Hematopoietic multipotent progenitor cell (in vitro differentiated cells): ENCODE data around the gene WNT3A. TPM values are rescaled to one million over a fixed set of nuclear protein-coding genes. Genes with fewer than 3 reads are reported as not detected.

ENCODE experiments used
- DNase-seq, 3 donors: peaks; one replicate each; pipeline ENCODE4 v3.0.0-alpha.2; 2011 to 2015; ENCODE audit warnings: low read depth in 2 of 3, low spot score in 2 of 3
- total RNA-seq: library from RNA; depleted of rRNA; stranded (reverse); fragments of >200 nt; gene quantifications from one replicate; pipeline ENCODE4 v1.2.3, GENCODE V29; 2012

WNT3A gene
- total RNA-seq, 1 donor: not detected

DNA sequence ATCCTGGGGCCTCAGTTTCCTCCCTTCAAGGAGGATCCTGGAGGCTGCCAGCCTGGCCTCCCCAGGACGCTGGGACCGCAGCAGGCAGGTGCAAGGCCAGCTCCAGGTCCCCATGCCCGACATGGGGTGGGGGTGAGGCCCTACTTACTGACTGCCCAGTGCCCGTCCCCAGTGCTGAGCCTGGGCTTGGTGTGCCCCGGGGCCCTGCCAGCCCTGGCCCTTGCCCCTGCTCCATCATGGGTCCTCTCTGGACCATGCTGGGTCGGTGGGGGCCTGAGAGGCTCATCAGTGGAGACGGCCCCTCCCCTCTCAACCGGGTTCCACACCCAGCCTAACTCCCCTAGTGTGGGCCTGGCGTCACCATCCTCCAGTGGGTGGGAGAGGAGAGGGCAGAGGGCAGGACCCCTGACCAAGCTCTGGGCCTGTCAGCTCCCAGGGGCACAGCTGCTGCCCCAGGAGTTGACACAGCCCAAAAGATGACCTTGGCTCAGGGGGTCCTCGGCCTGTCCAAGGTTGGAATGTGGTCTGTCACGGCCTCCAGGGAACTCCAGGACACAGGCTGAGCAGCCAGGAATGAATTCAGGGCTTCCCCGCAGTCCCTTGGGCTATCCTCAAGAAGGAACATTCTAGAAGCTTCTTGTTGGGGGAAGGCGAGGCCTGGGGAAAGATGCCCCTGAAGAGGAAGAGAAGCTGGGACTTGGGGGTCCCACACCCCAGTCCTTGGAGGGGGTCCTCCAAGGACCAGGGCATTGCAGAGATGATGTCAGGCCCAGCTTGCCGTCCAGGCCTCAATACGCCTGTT lies 58.1 kb downstream of the WNT3A start:
- no peak for DNase-seq

DNA sequence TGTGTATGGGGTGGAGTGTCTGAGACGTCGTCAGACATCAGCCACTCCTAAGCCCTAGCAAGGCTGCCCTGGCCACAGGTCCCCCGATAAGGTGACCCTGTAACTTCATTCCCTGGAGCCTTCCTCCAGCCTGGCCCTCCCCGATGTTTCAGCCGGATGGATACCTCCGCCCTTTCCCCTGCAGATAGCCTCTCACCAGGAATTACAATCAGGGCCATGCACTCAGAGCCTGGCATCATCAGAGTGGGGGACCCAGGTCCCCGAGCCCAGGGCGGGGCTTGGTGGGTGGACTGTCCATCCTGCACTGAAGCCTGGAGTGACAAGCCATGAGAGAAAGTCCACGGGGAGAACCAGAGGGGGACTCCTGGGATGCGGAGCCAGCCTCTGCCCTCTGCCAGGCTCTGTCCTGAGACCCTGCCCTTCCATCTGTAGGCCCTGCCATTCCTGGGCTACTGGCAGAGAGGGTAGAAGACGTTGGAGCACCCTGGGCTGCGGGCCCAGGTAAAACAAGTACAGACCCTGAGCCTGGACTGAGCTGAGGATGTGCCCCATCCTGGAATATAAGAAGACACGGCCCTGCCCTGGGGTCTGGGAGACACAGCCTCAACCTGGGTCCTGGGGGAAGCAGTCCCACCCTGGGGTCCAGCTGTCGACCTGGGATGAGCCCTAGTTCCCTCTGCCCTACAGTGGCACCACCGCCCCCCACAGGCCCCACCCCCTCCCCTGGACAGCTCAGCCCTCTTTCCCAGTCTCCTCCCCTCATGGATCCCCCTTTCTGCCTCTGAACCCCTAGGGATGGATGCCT lies 58.9 kb downstream of the WNT3A start:
- DNase-seq: no peak

DNA sequence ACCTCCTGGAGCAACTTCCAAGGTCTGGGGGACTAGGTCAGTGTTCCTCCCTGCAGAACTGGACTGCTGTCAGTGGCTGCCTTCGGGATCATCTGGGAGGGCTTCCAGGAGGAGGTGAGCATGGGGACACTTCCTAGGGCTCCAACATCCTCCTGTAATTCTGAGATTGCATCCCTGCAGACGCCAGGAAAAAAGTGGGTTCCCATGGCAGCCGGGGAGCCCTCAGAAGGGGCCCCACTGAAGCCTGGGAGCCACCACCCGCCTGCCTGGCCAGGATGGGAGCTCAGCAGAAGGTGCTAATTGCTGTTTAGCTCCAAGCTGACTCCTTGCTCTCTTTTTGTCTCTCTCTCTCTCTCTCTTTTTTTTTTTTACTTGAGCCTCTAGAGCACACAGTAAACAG lies 59.6 kb downstream of the WNT3A start:
- DNase-seq: no peak

DNA sequence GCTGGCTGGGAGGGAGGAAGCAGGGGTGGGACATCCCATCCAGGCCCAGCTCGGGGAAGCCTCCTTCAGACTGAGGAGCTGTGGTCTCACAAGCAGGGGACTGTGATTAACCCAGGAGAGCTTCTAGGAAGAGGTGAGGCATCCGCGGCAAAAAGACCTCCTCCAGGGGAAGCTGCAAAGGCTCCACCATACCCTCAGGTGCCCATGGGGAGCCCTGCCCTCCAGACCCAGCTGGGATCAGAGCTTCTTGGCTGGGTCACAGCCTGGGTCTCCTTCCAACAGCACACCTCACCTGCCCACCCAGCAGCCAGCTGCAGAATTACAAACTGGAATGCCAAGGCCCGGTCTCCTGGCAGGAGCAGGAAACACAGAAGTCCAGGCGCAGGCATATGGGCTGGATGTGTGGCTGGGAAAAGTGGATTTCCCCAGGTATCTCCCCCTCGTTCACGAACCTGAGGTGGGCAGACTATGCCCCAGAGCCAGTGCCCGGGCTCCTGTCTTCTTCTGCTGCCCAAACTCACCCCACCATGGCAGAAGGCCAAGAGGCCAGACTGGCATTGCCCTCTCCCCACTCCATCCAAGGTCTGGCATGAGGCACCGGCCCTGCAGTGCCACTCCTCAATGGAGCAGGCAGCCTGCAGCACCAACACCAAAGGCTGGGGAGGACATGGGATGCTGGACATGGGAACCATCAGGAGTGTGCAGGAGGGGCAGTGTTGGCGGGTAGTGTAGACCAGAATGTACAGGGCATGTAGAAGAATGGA lies 60.3 kb downstream of the WNT3A start:
- DNase-seq: no peak

DNA sequence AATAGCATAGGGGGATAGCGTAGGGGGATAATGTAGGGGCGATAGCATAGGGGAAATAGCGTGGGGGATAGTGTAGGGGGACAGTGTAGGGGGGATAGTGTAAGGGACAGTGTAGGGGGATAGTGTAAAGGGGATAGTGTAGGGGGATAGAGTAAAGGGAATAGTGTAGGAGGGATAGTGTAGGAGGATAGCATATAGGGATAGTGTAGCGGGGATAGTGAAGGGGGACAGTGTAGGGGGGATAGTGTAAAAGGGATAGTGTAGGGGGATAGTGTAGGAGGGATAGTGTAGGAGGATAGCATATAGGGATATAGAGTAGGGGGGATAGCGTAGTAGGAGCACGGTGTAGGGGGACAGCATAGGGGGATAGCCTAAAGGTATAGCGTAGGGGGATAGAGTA lies 61.6 kb downstream of the WNT3A start:
- DNase-seq: no peak

DNA sequence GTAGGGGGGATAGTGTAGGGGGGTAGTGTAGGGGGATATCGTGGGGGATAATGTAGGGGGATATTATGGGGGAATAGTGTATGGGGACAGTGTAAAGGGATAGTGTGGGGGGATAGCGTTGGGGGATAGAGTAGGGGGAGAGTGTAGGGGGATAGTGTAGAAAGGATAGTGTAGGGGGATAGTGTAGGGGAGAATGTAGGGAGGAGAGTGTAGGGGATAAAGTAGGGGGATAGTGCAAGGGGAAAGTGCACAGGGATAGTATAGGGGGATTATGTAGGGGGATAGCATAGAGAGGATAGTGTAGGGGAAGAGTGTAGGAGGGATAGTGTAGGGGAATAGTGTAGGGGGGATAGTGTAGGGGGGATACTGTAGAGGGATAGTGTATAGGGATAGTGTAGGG lies 63.4 kb downstream of the WNT3A start:
- no peak for DNase-seq

DNA sequence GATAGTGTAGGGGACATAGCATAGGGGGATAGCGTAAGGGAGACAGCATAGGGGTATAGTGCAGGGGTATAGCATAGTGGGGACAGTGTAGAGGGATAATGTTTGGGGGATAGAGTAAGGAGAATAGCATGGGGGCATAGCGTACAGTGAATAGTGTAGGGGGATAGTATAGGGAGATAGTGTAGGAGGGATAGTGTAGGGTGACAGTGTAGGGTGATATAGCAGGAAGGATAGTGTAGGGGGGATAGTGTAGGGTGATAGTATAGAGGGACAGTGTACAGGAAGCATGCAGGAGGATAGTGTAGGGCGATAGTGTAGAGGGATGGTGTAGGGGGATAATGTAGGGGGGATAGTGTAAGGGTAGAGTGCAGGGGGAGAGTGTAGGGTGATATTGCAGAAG lies 64.1 kb downstream of the WNT3A start:
- no peak for DNase-seq

DNA sequence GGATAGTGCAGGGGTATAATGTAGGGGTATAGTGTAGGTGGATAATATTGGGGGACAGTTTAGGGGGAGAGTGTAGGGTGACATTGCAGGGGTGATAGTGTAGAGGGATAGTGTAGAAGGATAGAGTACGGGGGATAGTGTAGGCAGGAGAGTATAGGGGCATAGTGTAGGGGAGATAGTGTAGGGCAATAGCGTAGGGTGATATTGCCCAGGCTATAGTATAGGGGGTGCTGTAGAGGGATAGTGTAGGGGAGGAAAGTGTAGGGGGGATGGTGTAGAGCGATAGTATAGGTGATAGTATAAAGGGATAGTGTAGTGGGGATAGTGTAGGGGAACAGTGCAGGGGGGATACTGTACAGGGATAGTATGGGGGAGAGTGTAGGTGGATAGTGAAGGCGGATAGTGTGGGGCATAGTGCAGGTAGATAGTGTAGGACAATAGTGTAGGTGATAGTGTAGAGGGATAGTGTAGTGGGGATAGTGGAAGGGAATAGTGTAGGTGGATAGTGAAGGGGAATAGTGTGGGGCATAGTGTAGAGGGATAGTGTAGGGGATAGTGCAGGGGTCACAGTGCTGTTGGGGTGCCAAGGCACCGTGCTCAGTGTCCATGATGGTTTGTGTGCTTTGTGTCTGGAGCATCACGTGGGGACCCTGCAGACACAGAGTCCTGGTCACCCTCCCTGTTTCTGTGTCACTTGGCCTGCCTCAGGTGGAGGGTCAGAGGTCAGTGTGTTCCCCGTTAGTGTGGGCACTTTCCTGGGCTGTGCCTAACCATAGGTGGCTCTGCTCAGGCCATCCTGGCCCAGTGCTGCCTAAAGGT lies 65.2 kb downstream of the WNT3A start:
- no peak for DNase-seq

DNA sequence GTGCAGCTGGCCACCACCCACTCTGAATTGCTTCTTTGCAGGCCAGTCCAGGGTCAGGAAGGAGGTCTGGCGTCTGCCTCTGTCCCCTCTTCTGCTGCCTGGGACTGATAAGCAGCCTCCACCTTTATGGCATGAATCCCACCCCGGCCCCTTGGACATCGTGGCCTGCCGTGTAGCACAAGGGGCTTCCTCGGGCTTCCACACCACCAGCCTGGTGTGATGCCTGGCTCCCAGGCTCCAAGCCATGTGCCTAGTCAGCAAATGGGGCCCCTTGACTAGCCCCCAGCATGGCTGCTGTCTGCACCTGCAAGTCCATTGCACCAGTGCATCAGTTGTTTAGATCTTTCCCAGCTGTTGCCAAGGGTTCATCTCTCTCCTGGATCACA lies 65.9 kb downstream of the WNT3A start:
- no peak for DNase-seq

DNA sequence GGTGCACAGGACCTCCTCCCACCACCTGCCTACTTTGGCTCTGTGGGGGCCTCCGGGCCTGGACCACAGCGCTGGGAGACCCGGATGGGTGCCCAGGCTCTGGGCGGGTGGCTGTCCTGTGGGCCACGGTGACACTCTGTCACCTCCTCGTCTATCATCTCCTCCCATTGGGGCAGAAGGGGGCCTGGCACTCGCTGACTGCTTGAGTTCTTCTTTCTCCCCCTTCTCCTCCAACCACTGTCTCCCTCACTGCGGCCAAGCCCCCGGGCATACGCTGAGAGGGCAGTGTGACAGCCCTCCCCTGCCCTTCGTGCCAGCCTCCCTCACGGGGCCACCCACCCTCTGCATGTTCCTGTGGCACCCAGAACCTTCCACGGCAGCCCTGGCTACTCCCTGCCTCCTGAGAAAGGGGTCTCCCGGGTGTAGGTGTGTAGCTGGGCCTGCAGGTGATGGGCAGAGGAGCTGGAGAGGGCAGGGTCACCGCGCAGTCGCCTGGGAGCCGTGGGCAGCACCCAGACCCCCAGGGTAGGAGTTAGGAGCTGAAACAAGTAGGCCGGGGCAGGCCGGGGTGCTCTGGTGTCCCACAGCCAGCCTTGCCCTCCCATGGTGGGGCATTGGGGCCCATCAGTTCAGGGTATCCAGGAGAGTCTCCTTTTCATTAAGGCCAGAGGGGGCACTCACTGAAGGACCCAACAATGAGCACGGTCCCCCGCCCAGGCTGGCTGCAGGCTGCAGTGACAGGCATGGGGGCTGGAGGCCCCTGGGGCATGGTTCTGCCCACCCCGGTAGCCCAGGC lies 66.5 kb downstream of the WNT3A start:
- DNase-seq: no peak

DNA sequence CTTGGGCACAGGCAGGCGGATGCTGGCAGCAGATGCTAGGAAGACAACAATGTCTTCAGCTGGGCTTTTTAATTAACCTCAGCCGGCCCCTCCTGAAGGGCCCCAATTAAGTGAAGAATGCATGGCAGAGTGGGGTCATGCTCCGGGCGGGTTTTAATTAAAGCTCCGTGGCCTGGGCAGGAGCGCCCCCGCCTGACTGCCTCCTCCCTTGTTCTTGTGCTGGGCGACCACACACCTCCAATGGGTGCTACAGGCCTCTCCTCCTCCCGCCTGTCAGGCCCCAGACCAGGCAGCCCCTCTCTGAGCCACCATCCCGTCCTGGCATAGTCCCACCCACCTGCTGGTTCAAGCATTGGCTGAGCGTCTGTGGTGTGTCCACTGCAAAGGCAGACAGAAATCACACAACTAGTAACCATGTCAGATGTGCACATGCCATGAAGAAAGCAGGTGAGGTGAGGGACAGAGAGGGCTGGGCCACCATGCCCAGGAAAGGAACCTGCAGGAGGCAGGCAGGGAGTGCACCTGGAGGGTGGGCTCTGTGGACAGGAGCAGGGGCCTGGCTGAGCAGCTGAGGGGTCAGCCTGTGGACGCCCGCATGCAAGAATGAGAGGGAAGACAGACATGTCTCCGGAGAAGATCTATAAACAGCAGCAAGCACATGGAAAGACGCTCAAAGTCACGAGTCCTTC lies 67.2 kb downstream of the WNT3A start:
- DNase-seq: no peak

DNA sequence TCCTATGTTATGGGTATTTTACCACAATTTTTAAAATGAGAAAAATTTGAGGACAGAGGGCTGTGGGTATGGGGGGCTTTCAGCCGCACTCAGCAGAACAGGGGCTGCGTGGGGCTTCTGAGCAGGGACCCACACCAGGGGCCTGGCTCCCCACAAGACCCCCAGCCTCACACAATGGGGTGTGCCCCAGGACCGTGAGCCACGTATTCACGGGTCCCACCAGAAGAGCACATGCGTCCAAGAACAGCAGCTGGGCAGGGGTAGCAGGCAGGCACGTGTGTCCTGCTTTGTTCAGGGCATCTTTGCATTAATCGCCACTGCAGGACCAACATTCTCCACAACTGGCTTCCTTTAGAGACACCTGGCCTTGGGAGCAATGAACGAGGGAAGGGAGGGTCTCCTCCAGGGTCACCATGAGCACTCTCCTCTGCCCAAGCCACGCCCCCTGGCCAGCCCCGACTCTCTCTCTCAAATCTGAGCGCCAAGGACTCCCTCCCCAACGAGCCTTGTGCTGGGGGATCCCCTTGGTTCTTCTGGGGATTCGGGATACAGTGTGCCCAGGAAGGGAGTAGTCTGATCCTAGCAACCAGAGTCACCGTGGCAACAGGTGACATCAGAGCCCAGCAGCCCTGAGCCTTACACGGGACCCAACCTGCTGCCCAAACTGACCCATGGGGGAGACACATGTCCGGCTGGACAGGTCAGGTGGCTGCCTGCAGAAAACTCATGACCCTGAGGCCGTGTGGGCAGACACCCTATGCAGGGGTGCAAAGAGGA lies 68.3 kb downstream of the WNT3A start:
- DNase-seq: no peak

DNA sequence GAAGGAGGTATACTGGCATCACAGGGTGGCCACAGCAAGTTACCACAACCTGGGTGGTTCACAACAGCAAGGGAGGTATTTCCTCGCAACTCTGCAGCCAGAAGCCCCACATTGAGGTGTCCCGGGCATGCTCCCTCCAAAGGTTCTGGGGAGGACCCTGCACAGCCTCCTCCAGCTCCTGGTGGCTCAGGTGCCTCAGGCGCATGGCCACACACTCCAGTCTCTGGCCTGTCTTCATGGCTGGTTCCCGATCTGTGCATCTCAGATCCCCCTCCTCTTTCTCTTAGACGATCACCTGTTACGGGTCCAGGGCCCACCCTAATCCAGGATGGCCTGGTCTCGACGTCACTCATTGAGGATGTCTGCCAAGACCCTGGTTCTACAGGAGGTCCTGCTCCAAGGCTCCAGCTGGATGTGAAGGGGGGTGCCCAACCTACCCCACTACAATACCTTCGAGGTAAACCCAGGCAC lies 69.0 kb downstream of the WNT3A start:
- no peak for DNase-seq

DNA sequence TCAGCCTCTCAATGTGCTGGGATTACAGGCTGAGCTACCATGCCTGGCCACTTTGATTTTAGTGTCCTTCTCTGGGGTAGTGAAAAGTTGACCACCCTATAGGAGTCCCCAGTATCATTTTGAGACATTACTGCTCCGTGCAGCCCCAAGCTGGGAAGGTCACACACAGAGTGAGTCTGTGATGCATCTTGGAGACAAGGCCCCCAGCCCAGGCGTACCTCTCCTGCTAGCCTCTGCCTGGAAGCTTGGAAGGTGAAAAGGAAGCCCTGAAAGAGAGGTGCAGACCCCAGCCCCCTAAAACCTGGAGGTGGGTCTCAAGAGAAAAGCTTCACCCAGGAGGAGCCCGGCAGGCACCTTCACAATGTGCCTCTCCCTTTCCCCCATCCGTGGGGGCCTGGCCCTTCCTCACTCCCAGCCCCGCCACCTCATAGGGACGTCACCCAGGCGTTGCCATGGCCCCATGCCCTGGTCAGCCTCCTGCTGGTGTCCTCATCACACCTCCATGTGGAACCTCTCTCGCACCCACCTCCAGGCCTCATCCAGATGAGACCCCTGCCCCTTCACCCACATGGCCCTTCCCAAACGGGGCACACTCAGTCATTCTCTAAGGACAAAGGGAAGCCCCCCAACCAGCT lies 70.1 kb downstream of the WNT3A start:
- DNase-seq: no peak

DNA sequence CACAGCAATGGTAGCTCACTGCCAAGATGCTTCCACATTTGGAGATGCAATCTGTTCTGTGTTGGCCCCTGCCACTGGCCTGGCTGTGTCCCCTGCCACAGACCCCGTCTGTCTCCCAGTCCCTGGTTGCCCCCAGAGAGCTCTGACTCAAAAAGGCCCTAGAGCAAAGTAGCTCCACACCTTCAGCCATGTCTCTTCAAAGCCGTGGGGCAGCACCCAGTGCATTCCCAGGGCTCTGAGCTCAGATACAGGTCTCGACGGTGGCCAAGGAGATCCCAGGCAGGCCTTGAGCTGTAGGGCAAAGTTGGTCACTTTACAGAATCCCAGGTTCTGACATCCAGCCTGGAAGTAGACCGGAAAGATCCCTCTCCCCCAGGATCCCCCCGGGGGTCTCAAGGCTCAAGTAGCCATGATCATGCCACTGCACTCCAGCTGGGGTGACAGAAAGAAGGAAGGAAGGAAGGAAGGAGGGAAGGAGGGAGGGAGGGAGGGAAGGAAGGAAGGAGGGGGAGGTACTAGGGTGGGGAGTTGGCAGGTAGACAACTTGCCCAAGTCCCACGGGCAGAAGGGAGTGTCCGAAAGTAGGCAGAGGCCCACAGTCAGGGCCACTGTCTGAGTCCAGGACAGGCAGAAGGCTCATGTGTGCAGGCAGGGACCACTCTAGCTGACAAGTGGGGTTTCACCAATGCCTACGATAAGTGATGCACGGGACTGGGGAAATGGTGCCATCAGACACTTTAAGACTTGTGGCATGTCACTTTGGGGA lies 71.0 kb downstream of the WNT3A start:
- DNase-seq: no peak

DNA sequence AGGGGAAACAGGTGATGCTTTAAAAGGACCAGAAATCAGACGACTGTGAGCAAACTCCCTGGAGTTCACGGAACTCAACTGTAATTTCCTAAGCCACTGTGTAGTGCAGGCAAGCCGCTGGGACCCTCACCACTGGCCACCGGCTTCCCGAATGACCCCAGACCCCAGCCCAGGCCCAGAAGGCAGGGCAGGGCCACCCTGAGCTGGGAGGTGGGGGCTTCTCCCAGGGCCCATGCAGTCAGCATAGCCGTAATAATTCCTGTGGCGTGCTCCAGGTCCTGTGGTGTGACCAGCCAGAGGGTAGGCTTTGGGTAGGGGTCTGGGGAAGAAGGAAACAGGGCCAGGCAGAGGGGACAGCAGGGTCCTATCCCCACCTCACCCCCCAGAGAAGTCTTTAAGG lies 72.2 kb downstream of the WNT3A start:
- no peak for DNase-seq

DNA sequence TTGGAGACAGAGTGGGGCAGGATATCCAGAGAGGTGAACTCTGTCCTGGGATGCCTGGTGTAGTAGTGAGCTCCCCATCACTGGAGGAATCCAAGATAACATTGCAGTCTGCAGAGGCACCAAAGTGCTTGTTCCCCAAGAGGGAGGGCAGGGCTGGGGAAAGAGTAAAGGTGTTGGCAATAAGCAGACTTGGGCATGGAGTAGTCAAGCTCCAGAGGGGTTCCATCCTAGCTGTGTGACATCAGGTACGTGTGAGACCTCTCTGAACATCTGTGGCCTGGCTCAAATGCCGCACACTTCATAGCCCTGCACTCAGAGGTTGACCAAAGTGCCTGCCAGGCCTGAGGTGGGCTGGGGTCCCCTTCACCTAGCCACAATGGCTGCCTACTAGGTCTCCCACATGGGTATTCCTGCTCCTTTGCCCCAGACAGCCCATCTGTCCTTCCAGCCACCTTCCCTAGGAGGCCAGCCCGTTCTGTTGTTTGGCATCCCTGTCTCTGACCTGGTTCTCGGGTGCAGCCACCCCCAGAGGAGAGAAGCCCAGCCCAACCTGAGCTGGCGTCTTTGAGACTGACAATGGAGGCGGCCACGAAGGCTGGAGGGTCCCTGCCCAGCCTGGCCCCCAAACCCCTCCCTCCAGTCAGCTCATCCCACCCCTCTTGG lies 72.9 kb downstream of the WNT3A start:
- DNase-seq: no peak
